ENCODE data around the gene OXLD1. TPM values are rescaled to one million over a fixed set of nuclear protein-coding genes. Genes with fewer than 3 reads are reported as not detected.
A peak's percentile ranks its signal among the peaks of the same experiment; 100 is the strongest.
"Not testable (repeated sequence)": the region's sequence is repeated elsewhere in the genome, so short reads cannot be mapped to it uniquely, and the experiment has no call there.

The OXLD1 gene
- polyA plus RNA-seq, 1 donor (not counting 4 experiments of a cell fraction or from before 2014, with no cell fraction given): 16.3 TPM

GRCh38 chr17:81675515-81676221 lies 9.3 kb upstream of the OXLD1 start:
- H3K4me1 ChIP-seq (ENCODE audit: control insufficient read depth, extremely low read depth, insufficient read depth, low read length); H3K4me3 ChIP-seq (ENCODE audit: control insufficient read depth in 2 of 3, extremely low read depth in 1 of 3, insufficient read depth in 2 of 3, low read depth in 1 of 3, low read length in 3 of 3); H3K79me2 ChIP-seq (ENCODE audit: control insufficient read depth, insufficient read depth, low read length); H4K20me1 ChIP-seq (ENCODE audit: control insufficient read depth, extremely low read depth, insufficient read depth, low read length); H2AFZ ChIP-seq (ENCODE audit: control insufficient read depth, low read length); H3K9me1 ChIP-seq (ENCODE audit: control insufficient read depth, extremely low read depth, insufficient read depth, low read length); H3K27ac ChIP-seq (ENCODE audit: control insufficient read depth, insufficient read depth, low read length); DNase-seq (ENCODE audit: low read depth, low spot score); H3K4me2 ChIP-seq (ENCODE audit: control insufficient read depth, extremely low read depth, insufficient read depth, low read depth, low read length); H3K9me3 ChIP-seq (ENCODE audit: control insufficient read depth, low read depth, low read length); H3K27me3 ChIP-seq (ENCODE audit: control insufficient read depth, extremely low read depth, insufficient read depth, low read length); H3K9ac ChIP-seq (ENCODE audit: control insufficient read depth, extremely low read depth, insufficient read depth, low read length); dilution Hi-C loops (cut with MboI; ENCODE audit: extremely low pct_ligation_motif_present, low sequenced_read_pairs): not testable (repeated sequence)
- FAIRE-seq: peak; percentile 64
- TF ChIP-seq CTCF (optimal IDR thresholded peaks at IDR 0.05 in 1 of 3, IDR thresholded peaks at IDR 0.05 in 1 of 3, conservative IDR thresholded peaks at IDR 0.05 in 1 of 3; ENCODE audit: extremely low read depth in 1 of 3, insufficient read depth in 2 of 3, low read length in 3 of 3): peak; percentile 23 to 49 (median 30)
- H3K36me3 ChIP-seq (ENCODE audit: control insufficient read depth in 2 of 2, extremely low read depth in 1 of 2, insufficient read depth in 2 of 2, low read length in 2 of 2): peaks cover 28 to 33% of the 10 kb centered on the region in 2 experiments

DNA sequence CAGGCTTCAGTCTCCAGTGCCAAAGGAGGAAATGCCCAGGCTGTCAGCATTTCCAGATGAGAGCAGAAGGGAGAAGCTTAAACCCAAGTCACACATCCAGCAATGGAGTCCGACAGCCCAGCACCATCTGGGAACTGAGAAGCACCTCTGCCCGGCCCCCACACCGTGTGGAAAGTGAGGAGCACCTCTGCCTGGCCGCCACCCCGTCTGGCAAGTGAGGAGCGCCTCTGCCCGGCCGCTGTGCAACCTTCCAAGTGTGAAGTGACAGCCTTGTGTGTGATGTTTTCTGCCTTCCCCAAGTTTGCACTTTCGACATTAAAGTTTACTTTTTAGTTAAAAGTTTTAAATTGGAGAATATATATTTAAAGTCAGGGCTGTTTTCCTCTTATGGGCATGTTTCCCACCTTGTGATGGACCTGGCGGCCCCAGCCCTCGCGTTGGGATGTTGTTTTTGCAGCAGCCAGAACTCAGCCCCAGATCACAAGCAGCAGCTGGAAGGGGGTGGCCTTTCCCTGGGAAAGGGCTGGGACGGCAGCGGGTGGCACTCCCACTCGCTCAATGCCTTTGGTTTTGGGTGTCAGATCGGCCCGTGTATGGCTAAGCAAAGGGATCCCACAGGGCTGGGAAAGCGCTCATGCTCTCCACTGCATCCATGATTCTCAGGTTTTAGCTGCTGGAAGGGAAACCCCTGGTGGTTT lies 7.3 kb upstream of the OXLD1 start:
- Histone ChIP-seq H4K20me1 (ENCODE audit: control insufficient read depth, extremely low read depth, insufficient read depth, low read length) (no peaks in the 10 kb centered on the region), H3K9ac (ENCODE audit: control insufficient read depth, extremely low read depth, insufficient read depth, low read length) (no peak overlapping the region), H3K4me2 (ENCODE audit: control insufficient read depth, extremely low read depth, insufficient read depth, low read depth, low read length) (no peak overlapping the region), H3K27ac (ENCODE audit: control insufficient read depth, insufficient read depth, low read length) (no peak overlapping the region), H3K36me3 (ENCODE audit: control insufficient read depth in 2 of 2, extremely low read depth in 1 of 2, insufficient read depth in 2 of 2, low read length in 2 of 2) (peaks cover 38% of the 10 kb centered on the region in 2 experiments), H3K27me3 (ENCODE audit: control insufficient read depth, extremely low read depth, insufficient read depth, low read length) (no peaks in the 10 kb centered on the region), H3K4me1 (ENCODE audit: control insufficient read depth, extremely low read depth, insufficient read depth, low read length) (peaks cover 5% of the 10 kb centered on the region), H3K79me2 (ENCODE audit: control insufficient read depth, insufficient read depth, low read length) (peaks cover 17% of the 10 kb centered on the region), H3K4me3 (ENCODE audit: control insufficient read depth in 2 of 3, extremely low read depth in 1 of 3, insufficient read depth in 2 of 3, low read depth in 1 of 3, low read length in 3 of 3) (no peak overlapping the region), H3K9me1 (ENCODE audit: control insufficient read depth, extremely low read depth, insufficient read depth, low read length) (no peaks in the 10 kb centered on the region), H2AFZ (ENCODE audit: control insufficient read depth, low read length) (no peak overlapping the region), H3K9me3 (ENCODE audit: control insufficient read depth, low read depth, low read length) (no peaks in the 10 kb centered on the region)
- FAIRE-seq (no peak), DNase-seq (ENCODE audit: low read depth, low spot score) (no peak)
- dilution Hi-C loops (cut with MboI; ENCODE audit: extremely low pct_ligation_motif_present, low sequenced_read_pairs): no loop called here
- TF ChIP-seq CTCF (optimal IDR thresholded peaks at IDR 0.05 in 1 of 3, IDR thresholded peaks at IDR 0.05 in 1 of 3, conservative IDR thresholded peaks at IDR 0.05 in 1 of 3; ENCODE audit: extremely low read depth in 1 of 3, insufficient read depth in 2 of 3, low read length in 3 of 3): no peak
- no peak for TF ChIP-seq EZH2 (IDR thresholded peaks at IDR 0.05; ENCODE audit: low read length)

Data from keratinocyte (primary cell).